ENCODE measurements around the gene PDZD2. TPM values are rescaled to one million over a fixed set of nuclear protein-coding genes. Genes with fewer than 3 reads are reported as not detected.
"Not testable (repeated sequence)": the region's sequence is repeated elsewhere in the genome, so short reads cannot be mapped to it uniquely, and the experiment has no call there.

The PDZD2 gene
- total RNA-seq, 1 donor from 2014 or later, result 2.6 TPM

GRCh38 chr5:31757806-31758205, 118.9 kb downstream of the PDZD2 start:
- H3K9me3 ChIP-seq (ENCODE audit: control insufficient read depth in 3 of 3, low read length in 3 of 3), result no peaks in the 10 kb centered on the region
- H3K27me3 ChIP-seq (ENCODE audit: control insufficient read depth in 3 of 3, insufficient read depth in 3 of 3, low read length in 3 of 3), result no peaks in the 10 kb centered on the region
- no peak overlapping the region for H3K9ac ChIP-seq (ENCODE audit: low read depth in 1 of 3, low read length in 3 of 3)
- H3K4me3 ChIP-seq (ENCODE audit: low read length in 3 of 3), result no peak overlapping the region
- no peak overlapping the region for H3K27ac ChIP-seq (ENCODE audit: low read depth, low read length)
- no peaks in the 10 kb centered on the region for H3K36me3 ChIP-seq (ENCODE audit: control insufficient read depth in 3 of 3, insufficient read depth in 3 of 3, low read length in 3 of 3)
- no peaks in the 10 kb centered on the region for H3K4me1 ChIP-seq (ENCODE audit: control insufficient read depth in 3 of 3, insufficient read depth in 3 of 3, low read length in 3 of 3)

GRCh38 chr5:31758803-31759425, 120.0 kb downstream of the PDZD2 start:
- Histone ChIP-seq H3K9me3 (ENCODE audit: control insufficient read depth in 3 of 3, low read length in 3 of 3) (no peaks in the 10 kb centered on the region), H3K9ac (ENCODE audit: low read depth in 1 of 3, low read length in 3 of 3) (no peak overlapping the region), H3K27ac (ENCODE audit: low read depth, low read length) (no peak overlapping the region), H3K4me1 (ENCODE audit: control insufficient read depth in 3 of 3, insufficient read depth in 3 of 3, low read length in 3 of 3) (no peaks in the 10 kb centered on the region), H3K4me3 (ENCODE audit: low read length in 3 of 3) (no peak overlapping the region), H3K36me3 (ENCODE audit: control insufficient read depth in 3 of 3, insufficient read depth in 3 of 3, low read length in 3 of 3) (no peaks in the 10 kb centered on the region), H3K27me3 (ENCODE audit: control insufficient read depth in 3 of 3, insufficient read depth in 3 of 3, low read length in 3 of 3) (no peaks in the 10 kb centered on the region)

DNA sequence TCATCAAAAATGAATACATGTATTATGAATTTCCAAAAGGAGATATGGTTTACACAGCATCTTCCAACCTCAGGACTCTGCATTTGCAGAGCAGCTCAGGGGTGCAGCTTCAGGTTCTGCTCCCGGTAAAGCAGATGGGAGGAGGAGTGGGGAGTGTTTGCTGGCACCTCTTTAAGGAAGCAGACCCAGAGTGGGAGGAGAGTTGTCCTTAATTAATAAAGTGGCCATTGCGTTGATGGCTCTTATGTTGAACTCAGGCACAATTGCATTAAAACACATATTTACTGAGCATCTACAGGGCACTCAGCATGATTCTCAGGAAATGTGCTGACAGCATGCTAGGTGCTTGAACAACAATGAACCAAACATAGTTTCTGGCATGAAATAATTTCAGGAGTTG, 121.0 kb downstream of the PDZD2 start:
- no peaks in the 10 kb centered on the region for H3K27me3 ChIP-seq (ENCODE audit: control insufficient read depth in 3 of 3, insufficient read depth in 3 of 3, low read length in 3 of 3)
- H3K9me3 ChIP-seq (ENCODE audit: control insufficient read depth in 3 of 3, low read length in 3 of 3), result no peaks in the 10 kb centered on the region
- H3K27ac ChIP-seq (ENCODE audit: low read depth, low read length), result no peak overlapping the region
- H3K4me3 ChIP-seq (ENCODE audit: low read length in 3 of 3), result no peak overlapping the region
- no peak overlapping the region for H3K9ac ChIP-seq (ENCODE audit: low read depth in 1 of 3, low read length in 3 of 3)
- no peaks in the 10 kb centered on the region for H3K36me3 ChIP-seq (ENCODE audit: control insufficient read depth in 3 of 3, insufficient read depth in 3 of 3, low read length in 3 of 3)
- no peaks in the 10 kb centered on the region for H3K4me1 ChIP-seq (ENCODE audit: control insufficient read depth in 3 of 3, insufficient read depth in 3 of 3, low read length in 3 of 3)

- no peaks in the 10 kb centered on the region for H3K27me3 ChIP-seq (ENCODE audit: control insufficient read depth in 3 of 3, insufficient read depth in 3 of 3, low read length in 3 of 3)
- H3K4me3 ChIP-seq (ENCODE audit: low read length in 3 of 3), result no peak overlapping the region
- H3K27ac ChIP-seq (ENCODE audit: low read depth, low read length), result no peak overlapping the region
- H3K36me3 ChIP-seq (ENCODE audit: control insufficient read depth in 3 of 3, insufficient read depth in 3 of 3, low read length in 3 of 3), result no peaks in the 10 kb centered on the region
- no peak overlapping the region for H3K9ac ChIP-seq (ENCODE audit: low read depth in 1 of 3, low read length in 3 of 3)
- no peaks in the 10 kb centered on the region for H3K9me3 ChIP-seq (ENCODE audit: control insufficient read depth in 3 of 3, low read length in 3 of 3)
- H3K4me1 ChIP-seq (ENCODE audit: control insufficient read depth in 3 of 3, insufficient read depth in 3 of 3, low read length in 3 of 3), result no peaks in the 10 kb centered on the region
These were observed 122.9 kb downstream of the PDZD2 start for GRCh38 chr5:31761877-31762276.

- H3K4me1 ChIP-seq (ENCODE audit: control insufficient read depth in 3 of 3, insufficient read depth in 3 of 3, low read length in 3 of 3), result peaks cover 0 to 3% (median 2%) of the 10 kb centered on the region in 3 donors
- no peak overlapping the region for H3K4me3 ChIP-seq (ENCODE audit: low read length in 3 of 3)
- no peak overlapping the region for H3K9ac ChIP-seq (ENCODE audit: low read depth in 1 of 3, low read length in 3 of 3)
- H3K9me3 ChIP-seq (ENCODE audit: control insufficient read depth in 3 of 3, low read length in 3 of 3), result no peaks in the 10 kb centered on the region
- H3K27me3 ChIP-seq (ENCODE audit: control insufficient read depth in 3 of 3, insufficient read depth in 3 of 3, low read length in 3 of 3), result peaks cover 0 to 8% (median 2%) of the 10 kb centered on the region in 3 donors
- H3K27ac ChIP-seq (ENCODE audit: low read depth, low read length), result no peak overlapping the region
- no peaks in the 10 kb centered on the region for H3K36me3 ChIP-seq (ENCODE audit: control insufficient read depth in 3 of 3, insufficient read depth in 3 of 3, low read length in 3 of 3)
These were observed 124.5 kb downstream of the PDZD2 start for GRCh38 chr5:31763424-31763823.

- not testable (repeated sequence) for H3K9me3 ChIP-seq (ENCODE audit: control insufficient read depth in 3 of 3, low read length in 3 of 3); H3K4me1 ChIP-seq (ENCODE audit: control insufficient read depth in 3 of 3, insufficient read depth in 3 of 3, low read length in 3 of 3); H3K9ac ChIP-seq (ENCODE audit: low read depth in 1 of 3, low read length in 3 of 3); H3K27ac ChIP-seq (ENCODE audit: low read depth, low read length); H3K4me3 ChIP-seq (ENCODE audit: low read length in 3 of 3); H3K36me3 ChIP-seq (ENCODE audit: control insufficient read depth in 3 of 3, insufficient read depth in 3 of 3, low read length in 3 of 3)
- peaks cover 0 to 13% (median 2%) of the 10 kb centered on the region in 3 donors for H3K27me3 ChIP-seq (ENCODE audit: control insufficient read depth in 3 of 3, insufficient read depth in 3 of 3, low read length in 3 of 3)
These were observed 125.8 kb downstream of the PDZD2 start for GRCh38 chr5:31764687-31765086.

DNA sequence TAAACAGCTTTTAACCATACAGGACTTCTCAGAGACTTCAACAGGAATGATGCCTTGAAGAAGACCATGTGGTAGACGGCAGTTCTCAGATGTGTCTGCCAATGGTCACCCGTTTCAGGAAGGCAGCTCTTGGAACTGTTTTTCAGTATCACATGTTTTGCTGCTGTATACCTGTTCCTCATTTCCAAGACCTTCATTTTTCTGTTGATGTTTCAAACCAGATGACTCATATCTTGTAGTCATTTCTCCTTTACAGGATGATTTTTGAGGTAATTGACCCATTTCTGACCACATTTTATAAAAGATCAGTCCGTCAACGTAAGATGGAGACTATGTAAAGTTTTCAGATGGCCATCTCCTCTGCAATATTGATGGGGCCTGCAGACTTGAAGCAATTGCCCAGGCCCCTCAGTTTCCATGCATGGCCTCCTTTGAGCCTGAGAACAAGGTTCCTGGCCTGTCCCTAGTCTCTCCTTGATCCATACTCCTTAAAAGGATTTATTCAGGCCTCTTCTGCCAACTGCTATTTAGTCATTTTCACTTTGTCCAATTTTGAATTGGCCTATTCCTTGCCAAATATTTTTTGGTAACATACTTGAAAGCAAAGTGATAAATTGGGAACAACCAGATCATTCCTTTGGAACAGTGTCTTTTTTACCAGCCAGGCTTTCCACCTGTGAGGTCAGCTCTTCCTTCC, 128.6 kb downstream of the PDZD2 start:
- Histone ChIP-seq H3K4me1 (ENCODE audit: control insufficient read depth in 3 of 3, insufficient read depth in 3 of 3, low read length in 3 of 3) (peaks cover 0 to 10% (median 8%) of the 10 kb centered on the region in 3 donors), H3K9ac (ENCODE audit: low read depth in 1 of 3, low read length in 3 of 3) (no peak overlapping the region), H3K27me3 (ENCODE audit: control insufficient read depth in 3 of 3, insufficient read depth in 3 of 3, low read length in 3 of 3) (peaks cover 0 to 13% (median 2%) of the 10 kb centered on the region in 3 donors), H3K9me3 (ENCODE audit: control insufficient read depth in 3 of 3, low read length in 3 of 3) (no peaks in the 10 kb centered on the region), H3K27ac (ENCODE audit: low read depth, low read length) (no peak overlapping the region), H3K4me3 (ENCODE audit: low read length in 3 of 3) (no peak overlapping the region), H3K36me3 (ENCODE audit: control insufficient read depth in 3 of 3, insufficient read depth in 3 of 3, low read length in 3 of 3) (no peaks in the 10 kb centered on the region)

GRCh38 chr5:31768046-31768445, 129.1 kb downstream of the PDZD2 start:
- Histone ChIP-seq H3K27ac (ENCODE audit: low read depth, low read length) (no peak overlapping the region), H3K36me3 (ENCODE audit: control insufficient read depth in 3 of 3, insufficient read depth in 3 of 3, low read length in 3 of 3) (no peaks in the 10 kb centered on the region), H3K27me3 (ENCODE audit: control insufficient read depth in 3 of 3, insufficient read depth in 3 of 3, low read length in 3 of 3) (peaks cover 0 to 13% (median 2%) of the 10 kb centered on the region in 3 donors), H3K4me3 (ENCODE audit: low read length in 3 of 3) (no peak overlapping the region), H3K9me3 (ENCODE audit: control insufficient read depth in 3 of 3, low read length in 3 of 3) (no peaks in the 10 kb centered on the region), H3K9ac (ENCODE audit: low read depth in 1 of 3, low read length in 3 of 3) (no peak overlapping the region), H3K4me1 (ENCODE audit: control insufficient read depth in 3 of 3, insufficient read depth in 3 of 3, low read length in 3 of 3) (peaks cover 0 to 10% (median 8%) of the 10 kb centered on the region in 3 donors)

DNA sequence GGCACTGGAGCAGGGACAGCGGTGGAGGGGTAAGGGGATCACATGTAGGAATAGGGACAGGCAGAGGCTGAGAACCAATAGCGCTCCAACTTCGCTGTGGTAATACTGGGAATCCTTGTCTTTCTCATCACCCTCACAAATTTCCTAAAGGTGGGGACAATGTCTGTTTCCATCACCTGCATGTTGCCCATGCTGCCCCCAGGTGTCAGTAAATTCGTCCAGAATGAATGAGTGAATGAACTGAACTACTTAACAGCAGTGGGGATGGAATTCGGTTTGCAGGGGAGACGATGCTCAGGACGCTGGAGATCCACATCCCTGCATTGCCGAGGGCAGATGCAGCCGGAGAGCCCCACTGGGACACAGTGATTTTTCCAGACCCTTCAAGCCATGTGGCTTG, 129.9 kb downstream of the PDZD2 start:
- H3K4me3 ChIP-seq (ENCODE audit: low read length in 3 of 3), result no peak overlapping the region
- H3K9me3 ChIP-seq (ENCODE audit: control insufficient read depth in 3 of 3, low read length in 3 of 3), result no peaks in the 10 kb centered on the region
- H3K9ac ChIP-seq (ENCODE audit: low read depth in 1 of 3, low read length in 3 of 3), result no peak overlapping the region
- no peak overlapping the region for H3K27ac ChIP-seq (ENCODE audit: low read depth, low read length)
- H3K4me1 ChIP-seq (ENCODE audit: control insufficient read depth in 3 of 3, insufficient read depth in 3 of 3, low read length in 3 of 3), result peaks cover 0 to 10% (median 8%) of the 10 kb centered on the region in 3 donors
- peaks cover 0 to 13% (median 2%) of the 10 kb centered on the region in 3 donors for H3K27me3 ChIP-seq (ENCODE audit: control insufficient read depth in 3 of 3, insufficient read depth in 3 of 3, low read length in 3 of 3)
- no peaks in the 10 kb centered on the region for H3K36me3 ChIP-seq (ENCODE audit: control insufficient read depth in 3 of 3, insufficient read depth in 3 of 3, low read length in 3 of 3)

GRCh38 chr5:31769530-31769929, 130.6 kb downstream of the PDZD2 start:
- H3K4me1 ChIP-seq (ENCODE audit: control insufficient read depth in 3 of 3, insufficient read depth in 3 of 3, low read length in 3 of 3), result peaks cover 0 to 10% (median 8%) of the 10 kb centered on the region in 3 donors
- no peak overlapping the region for H3K27ac ChIP-seq (ENCODE audit: low read depth, low read length)

More at GRCh38 chr5:31769530-31769929, 130.6 kb downstream of the PDZD2 start:
- Histone ChIP-seq H3K9ac (ENCODE audit: low read depth in 1 of 3, low read length in 3 of 3) (no peak overlapping the region), H3K36me3 (ENCODE audit: control insufficient read depth in 3 of 3, insufficient read depth in 3 of 3, low read length in 3 of 3) (no peaks in the 10 kb centered on the region), H3K9me3 (ENCODE audit: control insufficient read depth in 3 of 3, low read length in 3 of 3) (no peaks in the 10 kb centered on the region), H3K4me3 (ENCODE audit: low read length in 3 of 3) (no peak overlapping the region), H3K27me3 (ENCODE audit: control insufficient read depth in 3 of 3, insufficient read depth in 3 of 3, low read length in 3 of 3) (peaks cover 0 to 13% (median 2%) of the 10 kb centered on the region in 3 donors)

All from skeletal muscle tissue (tissue), 4 donors.